ENCODE data around the gene SVOP.

- no peak for TF ChIP-seq CTCF (IDR thresholded peaks at IDR 0.05)
- no peak for TF ChIP-seq ZFX (IDR thresholded peaks at IDR 0.05; ENCODE audit: borderline replicate concordance)
Measured at GRCh38 chr12:108906971-108907370, 113.9 kb downstream of the SVOP start.
